ACC112 (cell line): ENCODE results near the gene BPIFA2.
"Not testable (repeated sequence)": the region's sequence is repeated elsewhere in the genome, so short reads cannot be mapped to it uniquely, and the experiment has no call there.

Experiments used
- H2AFZ ChIP-seq: fragments of 200-600 bp; sonication (generic); one replicate; pipeline ENCODE4 v1.6.0; 2017; ENCODE audit warnings: antibody characterized with exemption, low read length; ENCODE audit not compliant: unreplicated experiment
- H3K27ac ChIP-seq: fragments of 200-600 bp; sonication (generic); 2 replicates; pipeline ENCODE4 v1.5.1; 2014; ENCODE audit warnings: low read depth, mild to moderate bottlenecking, antibody characterized with exemption, low read length, moderate library complexity
- H3K27me3 ChIP-seq: fragments of 200-600 bp; sonication (generic); 2 replicates; pipeline ENCODE4 v1.6.1; 2014; ENCODE audit warnings: mild to moderate bottlenecking, antibody characterized with exemption, low read length, moderate library complexity, mixed read lengths; ENCODE audit not compliant: insufficient read depth
- H3K36me3 ChIP-seq: fragments of 200-600 bp; sonication (generic); 2 replicates; pipeline ENCODE4 v1.6.1; 2016; ENCODE audit warnings: mild to moderate bottlenecking, antibody characterized with exemption, low read length, moderate library complexity, mixed read lengths; ENCODE audit not compliant: insufficient read depth
- H3K4me1 ChIP-seq: fragments of 200-600 bp; sonication (generic); one replicate; pipeline ENCODE4 v1.6.1; 2016; ENCODE audit warnings: low read length, mixed read lengths; ENCODE audit not compliant: insufficient read depth, unreplicated experiment, control insufficient read depth
- H3K4me3 ChIP-seq: fragments of 200-600 bp; sonication (generic); 2 replicates; pipeline ENCODE4 v1.5.1; 2014; ENCODE audit warnings: mild to moderate bottlenecking, low read depth, low read length
- H3K79me2 ChIP-seq: fragments of 200-600 bp; sonication (generic); one replicate; pipeline ENCODE4 v1.6.0; 2016; ENCODE audit warnings: low read length; ENCODE audit not compliant: control insufficient read depth, unreplicated experiment, insufficient read depth

Gene BPIFA2

GRCh38 chr20:33176101-33176500 lies 8.1 kb downstream of the BPIFA2 start:
- no peaks in the 10 kb centered on the region for H3K4me1 ChIP-seq
- H3K4me3 ChIP-seq = no peak overlapping the region
- no peak overlapping the region for H3K27ac ChIP-seq
- H3K27me3 ChIP-seq = peaks cover 13% of the 10 kb centered on the region
- no peaks in the 10 kb centered on the region for H3K79me2 ChIP-seq
- no peaks in the 10 kb centered on the region for H3K36me3 ChIP-seq
- H2AFZ ChIP-seq = no peak overlapping the region

GRCh38 chr20:33177866-33178265 lies 9.9 kb downstream of the BPIFA2 start:
- Histone ChIP-seq H3K27ac (no peak overlapping the region), H2AFZ (no peak overlapping the region), H3K27me3 (peaks cover 13% of the 10 kb centered on the region), H3K4me1 (no peaks in the 10 kb centered on the region), H3K4me3 (no peak overlapping the region), H3K36me3 (no peaks in the 10 kb centered on the region), H3K79me2 (no peaks in the 10 kb centered on the region)

- Histone ChIP-seq H3K36me3 (no peaks in the 10 kb centered on the region), H3K4me3 (no peak overlapping the region), H3K27me3 (peaks cover 20% of the 10 kb centered on the region), H2AFZ (no peak overlapping the region), H3K27ac (no peak overlapping the region), H3K4me1 (no peaks in the 10 kb centered on the region), H3K79me2 (no peaks in the 10 kb centered on the region)
Measured at GRCh38 chr20:33178726-33179125, 10.8 kb downstream of the BPIFA2 start.

GRCh38 chr20:33180169-33180568 lies 12.2 kb downstream of the BPIFA2 start:
- Histone ChIP-seq H3K4me1 (no peaks in the 10 kb centered on the region), H3K36me3 (no peaks in the 10 kb centered on the region), H3K4me3 (no peak overlapping the region), H3K27ac (no peak overlapping the region), H3K79me2 (no peaks in the 10 kb centered on the region), H3K27me3 (peaks cover 22% of the 10 kb centered on the region), H2AFZ (no peak overlapping the region)

- H3K4me3 ChIP-seq = no peak overlapping the region
- no peaks in the 10 kb centered on the region for H3K4me1 ChIP-seq
- H3K79me2 ChIP-seq = no peaks in the 10 kb centered on the region
- no peak overlapping the region for H3K27ac ChIP-seq
- no peaks in the 10 kb centered on the region for H3K36me3 ChIP-seq
- H3K27me3 ChIP-seq = peaks cover 13% of the 10 kb centered on the region
- H2AFZ ChIP-seq = no peak overlapping the region
Measured at GRCh38 chr20:33181482-33182093, 13.6 kb downstream of the BPIFA2 start.

GRCh38 chr20:33183312-33183711 lies 15.4 kb downstream of the BPIFA2 start:
- Histone ChIP-seq H3K79me2 (no peaks in the 10 kb centered on the region), H3K4me1 (no peaks in the 10 kb centered on the region), H2AFZ (no peak overlapping the region), H3K4me3 (no peak overlapping the region), H3K36me3 (no peaks in the 10 kb centered on the region), H3K27me3 (peaks cover 12% of the 10 kb centered on the region), H3K27ac (no peak overlapping the region)

- peaks cover 17% of the 10 kb centered on the region for H3K27me3 ChIP-seq
- H3K4me1 ChIP-seq, H3K36me3 ChIP-seq, H3K79me2 ChIP-seq, H2AFZ ChIP-seq, H3K27ac ChIP-seq, H3K4me3 ChIP-seq: not testable (repeated sequence)
Measured at GRCh38 chr20:33185031-33185590, 17.2 kb downstream of the BPIFA2 start.

GRCh38 chr20:33187491-33187890 lies 19.5 kb downstream of the BPIFA2 start:
- no peaks in the 10 kb centered on the region for H3K4me1 ChIP-seq
- peaks cover 37% of the 10 kb centered on the region for H3K27me3 ChIP-seq
- no peak overlapping the region for H3K4me3 ChIP-seq
- no peak overlapping the region for H2AFZ ChIP-seq
- no peaks in the 10 kb centered on the region for H3K36me3 ChIP-seq
- no peaks in the 10 kb centered on the region for H3K79me2 ChIP-seq
- no peak overlapping the region for H3K27ac ChIP-seq

- no peaks in the 10 kb centered on the region for H3K4me1 ChIP-seq
- H3K27ac ChIP-seq = no peak overlapping the region
- H3K27me3 ChIP-seq = peaks cover 41% of the 10 kb centered on the region
- H3K79me2 ChIP-seq = no peaks in the 10 kb centered on the region
- H2AFZ ChIP-seq = no peak overlapping the region
- H3K4me3 ChIP-seq = no peak overlapping the region
- no peaks in the 10 kb centered on the region for H3K36me3 ChIP-seq
Measured at GRCh38 chr20:33188421-33188820, 20.5 kb downstream of the BPIFA2 start.

- Histone ChIP-seq H3K27ac (no peak overlapping the region), H3K4me3 (no peak overlapping the region), H3K36me3 (no peaks in the 10 kb centered on the region), H3K4me1 (no peaks in the 10 kb centered on the region), H3K79me2 (no peaks in the 10 kb centered on the region), H3K27me3 (peaks cover 62% of the 10 kb centered on the region), H2AFZ (no peak overlapping the region)
Measured at GRCh38 chr20:33191484-33191883, 23.5 kb downstream of the BPIFA2 start.

- Histone ChIP-seq H3K79me2 (no peaks in the 10 kb centered on the region), H3K4me3 (no peak overlapping the region), H2AFZ (no peak overlapping the region), H3K4me1 (no peaks in the 10 kb centered on the region), H3K36me3 (no peaks in the 10 kb centered on the region), H3K27ac (no peak overlapping the region), H3K27me3 (peaks cover 62% of the 10 kb centered on the region)
Measured at GRCh38 chr20:33191955-33192354, 24.0 kb downstream of the BPIFA2 start.
